H1 (cell line): ENCODE measurements around the gene DFFB. TPM values are rescaled to one million over a fixed set of nuclear protein-coding genes. Genes with fewer than 3 reads are reported as not detected.

Experiments used
- CTCF ChIA-PET: fragments of 300-600 bp; sonication (Branson Sonifier 250); formaldehyde crosslinking; loops from one replicate; lab custom pipeline; 2021; ENCODE audit not compliant: partially characterized antibody; lab: Charles Lee
- POLR2A ChIA-PET: fragments of 300-600 bp; sonication (Branson Sonifier 250); formaldehyde crosslinking; loops from one replicate; lab custom pipeline; 2021; ENCODE audit warnings: inconsistent platforms; ENCODE audit not compliant: partially characterized antibody; lab: Charles Lee
- DNase-seq, 2 experiments: peaks; one replicate each; pipeline versions ENCODE4 v3.0.0 to v3.0.0-alpha.2; 2010 to 2022; ENCODE audit warnings: low spot score in 2 of 2, low read depth in 1 of 2, mixed read lengths in 1 of 2
- FAIRE-seq: peaks from 2 replicates; lab custom pipeline; 2011; peaks lifted over from hg19 to GRCh38; lab: Jason Lieb, UNC
- H2AFZ ChIP-seq: 2 replicates; pipeline ENCODE4 v1.8.1; 2012; ENCODE audit warnings: low read length, inconsistent platforms
- H2AK5ac ChIP-seq: 2 replicates; pipeline ENCODE4 v1.6.1; 2013; ENCODE audit warnings: low read depth, low read length
- H2BK120ac ChIP-seq: replicated peaks from 2 replicates; pipeline ENCODE3; 2013; ENCODE audit warnings: low read depth, low read length, inconsistent platforms
- H2BK12ac ChIP-seq: 2 replicates; pipeline ENCODE4 v1.6.1; 2013; ENCODE audit warnings: low read depth, low read length
- H2BK15ac ChIP-seq: 2 replicates; pipeline ENCODE4 v1.6.1; 2013; ENCODE audit warnings: low read length
- H2BK20ac ChIP-seq: 2 replicates; pipeline ENCODE4 v1.6.1; 2013; ENCODE audit warnings: low read length
- H2BK5ac ChIP-seq: 2 replicates; pipeline ENCODE4 v1.6.1; 2013; ENCODE audit warnings: low read depth, low read length
- H3K14ac ChIP-seq: 2 replicates; pipeline ENCODE4 v1.6.1; 2013; ENCODE audit warnings: inconsistent platforms; ENCODE audit not compliant: insufficient read length
- H3K18ac ChIP-seq: 2 replicates; pipeline ENCODE4 v1.6.1; 2013; ENCODE audit warnings: low read length; ENCODE audit errors: extremely low read depth
- H3K23ac ChIP-seq: 2 replicates; pipeline ENCODE4 v1.6.1; 2013; ENCODE audit warnings: inconsistent platforms; ENCODE audit not compliant: insufficient read length
- H3K23me2 ChIP-seq: 2 replicates; pipeline ENCODE4 v1.6.1; 2013; ENCODE audit warnings: low read depth, low read length
- H3K27ac ChIP-seq: 2 replicates; pipeline ENCODE4 v1.6.1; 2011; ENCODE audit warnings: low read depth, low read length, inconsistent platforms
- H3K27me3 ChIP-seq, 4 experiments: replicated peaks in 1 of 4; 1 replicate in 1 of 4; 2 replicates in 3 of 4; pipeline versions ENCODE4 v1.6.1 to v1.8.1; 2011 to 2013; ENCODE audit warnings: low read length in 3 of 4, mild to moderate bottlenecking in 3 of 4, inconsistent platforms in 2 of 4, mixed read lengths in 2 of 4, moderate library complexity in 1 of 4; ENCODE audit not compliant: control insufficient read depth in 3 of 4, insufficient read depth in 3 of 4; ENCODE audit errors: extremely low read depth in 1 of 4
- H3K36me3 ChIP-seq, 4 experiments: 2 replicates each; pipeline versions ENCODE4 v1.6.1 to v1.8.1; 2011 to 2013; ENCODE audit warnings: mild to moderate bottlenecking in 4 of 4, low read length in 3 of 4, moderate library complexity in 2 of 4, control low read depth in 1 of 4, inconsistent platforms in 1 of 4; ENCODE audit not compliant: insufficient read depth in 4 of 4, control insufficient read depth in 2 of 4
- H3K4ac ChIP-seq: replicated peaks from 2 replicates; pipeline ENCODE3; 2013; ENCODE audit warnings: low read length, low read depth, mixed read lengths, inconsistent platforms; ENCODE audit not compliant: insufficient read length
- H3K4me1 ChIP-seq, 4 experiments: replicated peaks in 1 of 4; 1 replicate in 1 of 4; 2 replicates in 3 of 4; pipeline versions ENCODE4 v1.6.1 to v1.8.1; 2011 to 2013; ENCODE audit warnings: low read length in 3 of 4, inconsistent platforms in 2 of 4, mixed read lengths in 1 of 4; ENCODE audit not compliant: insufficient read depth in 4 of 4, control insufficient read depth in 3 of 4
- H3K4me2 ChIP-seq, 2 experiments: 2 replicates each; pipeline versions ENCODE4 v1.6.1 to v1.8.1; 2011 to 2013; ENCODE audit warnings: low read depth in 2 of 2, low read length in 2 of 2, control low read depth in 1 of 2, inconsistent platforms in 1 of 2, mild to moderate bottlenecking in 1 of 2; ENCODE audit not compliant: insufficient read depth in 1 of 2
- H3K4me3 ChIP-seq, 4 experiments: fragments of 200-600, 300-600 bp in 1 of 4; sonication (generic), shearing (Covaris generic), sonication (Bioruptor Twin) in 1 of 4; 2 replicates each; pipeline versions ENCODE4 v1.5.1 to v1.8.1; 2011 to 2016; ENCODE audit warnings: low read length in 4 of 4, low read depth in 3 of 4, control low read depth in 2 of 4, inconsistent platforms in 2 of 4, mild to moderate bottlenecking in 2 of 4, mixed read lengths in 1 of 4, moderate library complexity in 1 of 4; ENCODE audit not compliant: insufficient read depth in 2 of 4; ENCODE audit errors: extremely low read depth in 1 of 4
- H3K56ac ChIP-seq: replicated peaks from 2 replicates; pipeline ENCODE3; 2013; ENCODE audit warnings: low read depth, mild to moderate bottlenecking, mixed read lengths, low read length, inconsistent platforms; ENCODE audit not compliant: insufficient read length
- H3K79me1 ChIP-seq: 2 replicates; pipeline ENCODE4 v1.6.1; 2013; ENCODE audit warnings: low read depth, low read length, control low read depth
- H3K79me2 ChIP-seq, 2 experiments: 2 replicates each; pipeline versions ENCODE4 v1.6.1 to v1.8.1; 2012 to 2013; ENCODE audit warnings: low read length in 2 of 2, mild to moderate bottlenecking in 2 of 2, inconsistent platforms in 1 of 2; ENCODE audit not compliant: insufficient read depth in 2 of 2, control insufficient read depth in 1 of 2
- H3K9ac ChIP-seq, 4 experiments: replicated peaks in 1 of 4; 1 replicate in 1 of 4; 2 replicates in 3 of 4; pipeline versions ENCODE4 v1.6.1 to v1.8.1; 2011 to 2013; ENCODE audit warnings: low read depth in 3 of 4, low read length in 3 of 4, control low read depth in 2 of 4, mild to moderate bottlenecking in 2 of 4, moderate library complexity in 2 of 4, inconsistent platforms in 1 of 4; ENCODE audit errors: extremely low read depth in 1 of 4
- H3K9me3 ChIP-seq, 2 experiments: 2 replicates each; pipeline versions ENCODE4 v1.6.1 to v1.8.1; 2012 to 2013; ENCODE audit warnings: mild to moderate bottlenecking in 2 of 2, moderate library complexity in 2 of 2, control low read depth in 1 of 2, inconsistent platforms in 1 of 2, low read depth in 1 of 2, low read length in 1 of 2, mixed read lengths in 1 of 2; ENCODE audit not compliant: insufficient read depth in 2 of 2
- H4K20me1 ChIP-seq, 2 experiments: replicated peaks in 1 of 2; 2 replicates each; pipeline versions ENCODE3 to v1.8.1; 2011 to 2013; ENCODE audit warnings: inconsistent platforms in 2 of 2, low read length in 2 of 2, mild to moderate bottlenecking in 1 of 2; ENCODE audit not compliant: insufficient read depth in 2 of 2, control insufficient read depth in 1 of 2
- H4K5ac ChIP-seq: 2 replicates; pipeline ENCODE4 v1.6.1; 2013; ENCODE audit warnings: low read length, low read depth, mixed read lengths, inconsistent platforms; ENCODE audit not compliant: insufficient read length
- H4K8ac ChIP-seq: 2 replicates; pipeline ENCODE4 v1.8.0; 2013; ENCODE audit warnings: mild to moderate bottlenecking, moderate library complexity, low read length, inconsistent platforms; ENCODE audit not compliant: insufficient read depth; ENCODE audit errors: extremely low read depth
- H4K91ac ChIP-seq: replicated peaks from 2 replicates; pipeline ENCODE3; 2013; ENCODE audit warnings: low read length, mixed read lengths, inconsistent platforms; ENCODE audit not compliant: insufficient read length
- CBX5 ChIP-seq: fragments of 300-800, 300-1000 bp; sonication (generic); IDR thresholded peaks from 2 replicates; pipeline ENCODE4 v1.7.1; 2016; ENCODE audit warnings: antibody characterized with exemption, low read length, low read depth
- CEBPB ChIP-seq: IDR thresholded peaks from 2 replicates; pipeline ENCODE4 v1.6.1; 2012; ENCODE audit warnings: low read depth, low read length
- EGR1 ChIP-seq: IDR thresholded peaks from 2 replicates; pipeline ENCODE4 v1.6.1; 2011; ENCODE audit warnings: low read depth, low read length, borderline replicate concordance
- MAFK ChIP-seq: IDR thresholded peaks from 2 replicates; pipeline ENCODE4 v1.6.1; 2012; ENCODE audit warnings: low read depth, mild to moderate bottlenecking, improper control_type of control experiment, low read length
- RBBP5 ChIP-seq: IDR thresholded peaks from 2 replicates; pipeline ENCODE4 v1.7.1; 2012; ENCODE audit warnings: low read depth, mild to moderate bottlenecking, inconsistent platforms, low read length, moderate library complexity, borderline replicate concordance
- SUZ12 ChIP-seq: fragments of 200-600 bp; sonication (generic); IDR thresholded peaks from 2 replicates; pipeline ENCODE4 v1.6.1; 2012; ENCODE audit warnings: mild to moderate bottlenecking, inconsistent platforms, low read length, moderate library complexity, mixed read lengths
- WGBS, 2 experiments: shearing (Covaris generic) in 1 of 2; methylation state at CpG; one replicate each; pipeline versions ENCODE4 v1.1.6 to v1.1.7; 2013 to 2015; ENCODE audit warnings: low lambda C conversion rate in 2 of 2, mixed read lengths in 2 of 2, inconsistent platforms in 1 of 2, low coverage in 1 of 2, missing lambda C conversion rate in 1 of 2; ENCODE audit not compliant: insufficient replicate concordance in 2 of 2, insufficient coverage in 1 of 2, insufficient read length in 1 of 2; ENCODE audit errors: extremely low coverage in 1 of 2, missing lambda C conversion rate in 1 of 2; 5-methylcytosine and 5-hydroxymethylcytosine counted together
- polyA plus RNA-seq, 7 experiments: library from polyadenylated mRNA; depleted of rRNA in 3 of 7; stranded (reverse) in 5 of 7; unstranded in 2 of 7; fragments of >200 nt in 5 of 7; fragments of 200-250 nt in 2 of 7; gene quantifications; 1 replicate in 5 of 7; 2 replicates in 1 of 7; 4 replicates in 1 of 7; pipeline versions ENCODE4 v1.2.1 to v1.2.3, GENCODE V29; 2011 to 2013; ENCODE audit warnings: missing spikeins in 2 of 7, mixed read lengths in 2 of 7
- total RNA-seq: library from RNA; stranded (reverse); fragmentation: NEBNext Ultra II Directional; extraction: Animal tissue kit (Norgen Biotek cat#: 25700); gene quantifications from 2 replicates; pipeline ENCODE4 v1.2.1, GENCODE V29; 2021

DFFB gene
- total and polyA plus RNA-seq, 2 of the 8 experiments (the other 6 are each of a cell fraction or from before 2014, with no cell fraction given), result 8.6 to 11.9 TPM

DNA sequence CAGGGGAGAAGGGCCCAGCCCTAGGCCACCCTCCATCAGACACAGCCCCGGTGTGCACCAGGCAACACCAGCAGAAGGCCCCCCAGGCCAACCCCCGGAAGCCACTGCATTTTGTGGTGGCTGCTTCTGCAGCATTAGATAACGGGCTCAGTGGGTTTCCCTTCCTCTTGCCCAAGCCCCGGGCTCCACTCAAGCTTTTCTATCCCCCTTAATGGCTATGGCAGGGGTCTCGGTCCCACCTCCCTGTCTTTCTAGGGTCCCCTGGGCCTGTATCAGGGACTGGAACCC is 23.9 kb downstream of the DFFB start:
- Histone ChIP-seq H2BK20ac (no peak overlapping the region), H3K27me3 (no peaks in the 10 kb centered on the region), H3K56ac (no peak overlapping the region), H3K14ac (no peak overlapping the region), H3K4me1 (no peaks in the 10 kb centered on the region), H3K4ac (no peak overlapping the region), H2BK12ac (no peak overlapping the region)
- TF ChIP-seq CEBPB (no peak), EGR1 (no peak), CBX5 (no peak), MAFK (no peak), SUZ12 (no peak), RBBP5 (no peak)
- TF ChIP-seq, all 59 proteins: peak for 0
- POLR2A ChIA-PET, result interaction anchor here (1.8 kb wide), 1 partner anchor 19 kb away, joined by 4 read pairs; the partner anchor contains the start of gene C1orf174
- Histone ChIP-seq H4K91ac (no peak overlapping the region), H3K9ac (no peak overlapping the region), H2AK5ac (no peak overlapping the region), H2BK5ac (no peak overlapping the region), H2BK120ac (no peak overlapping the region), H4K20me1 (peaks cover 0 to 2% of the 10 kb centered on the region in 2 experiments), H3K9me3 (peaks cover 0 to 9% of the 10 kb centered on the region in 2 experiments; a peak in 1 of 4 replicates), H3K36me3 (no peaks in the 10 kb centered on the region), H3K4me2 (no peak overlapping the region), H3K79me2 (no peaks in the 10 kb centered on the region), H3K23me2 (no peaks in the 10 kb centered on the region), H3K4me3 (no peak overlapping the region), H3K18ac (no peak overlapping the region), H2BK15ac (no peak overlapping the region), H3K27ac (no peak overlapping the region), H3K79me1 (no peaks in the 10 kb centered on the region), H4K8ac (no peak overlapping the region), H2AFZ (no peak overlapping the region), H4K5ac (no peak overlapping the region), H3K23ac (no peak overlapping the region)
- FAIRE-seq, result no peak
- WGBS, 2 experiments, result 96% methylated on average over 5 of the region's 5 CpGs; no CpG with 5 or more reads in 1 of the 2 experiments
- DNase-seq, result no peak
- CTCF ChIA-PET, result no interaction called here
